Kasumi-1 (cell line): ENCODE data around the gene GRAP.
"Not testable (repeated sequence)": the region's sequence is repeated elsewhere in the genome, so short reads cannot be mapped to it uniquely, and the experiment has no call there.

Experiments used
- DNase-seq, 2 experiments: peaks; one replicate each; lab custom pipeline; 2025; lab: John Stamatoyannopoulos, UW

Gene GRAP

GRCh38 chr17:19046782-19047375, at the start of gene GRAP:
Gene GRAP (minus strand): TSS chr17:19046957. CDS start chr17:19046926, 31 bp downstream.
- DNase-seq: not testable (repeated sequence)

GRCh38 chr17:19093684-19094438, 47.1 kb upstream of the GRAP start:
- not testable (repeated sequence) for DNase-seq

- not testable (repeated sequence) for DNase-seq
These were observed 46.3 kb upstream of the GRAP start for GRCh38 chr17:19092737-19093683.

DNA sequence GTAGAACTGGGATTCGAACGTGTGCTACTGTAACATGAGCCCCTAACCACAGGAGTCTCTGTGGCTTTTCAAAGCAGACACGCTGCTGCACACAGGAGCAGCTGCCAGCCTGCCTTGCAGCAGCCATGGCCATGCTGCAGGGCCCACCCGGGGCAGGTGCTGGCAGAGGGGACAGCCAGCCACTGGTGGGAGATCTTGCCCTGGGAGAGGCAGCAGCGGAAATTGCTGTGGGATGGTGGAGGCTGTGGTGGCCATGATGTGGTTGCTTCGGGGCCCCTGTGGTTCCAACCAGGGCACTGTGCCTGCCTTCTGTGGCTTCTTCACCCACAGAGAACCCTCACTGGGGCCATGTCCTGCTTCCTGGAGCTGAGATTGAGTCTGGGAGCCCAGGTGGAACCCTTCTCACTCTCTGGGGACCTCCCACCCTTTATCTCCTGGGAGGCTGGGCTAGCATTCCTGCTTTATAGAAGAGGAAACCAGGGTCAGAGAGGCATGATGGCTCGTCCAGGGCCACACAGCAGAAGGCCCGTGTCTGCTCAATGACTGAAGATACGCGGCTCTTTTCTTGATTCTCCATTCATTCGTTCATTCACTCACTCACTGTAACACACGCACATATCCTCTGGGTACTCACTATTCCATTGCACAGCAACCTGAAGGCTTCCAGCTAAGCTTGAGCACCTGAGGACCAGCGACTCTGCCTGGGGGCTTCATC, 43.5 kb upstream of the GRAP start:
- not testable (repeated sequence) for DNase-seq

DNA sequence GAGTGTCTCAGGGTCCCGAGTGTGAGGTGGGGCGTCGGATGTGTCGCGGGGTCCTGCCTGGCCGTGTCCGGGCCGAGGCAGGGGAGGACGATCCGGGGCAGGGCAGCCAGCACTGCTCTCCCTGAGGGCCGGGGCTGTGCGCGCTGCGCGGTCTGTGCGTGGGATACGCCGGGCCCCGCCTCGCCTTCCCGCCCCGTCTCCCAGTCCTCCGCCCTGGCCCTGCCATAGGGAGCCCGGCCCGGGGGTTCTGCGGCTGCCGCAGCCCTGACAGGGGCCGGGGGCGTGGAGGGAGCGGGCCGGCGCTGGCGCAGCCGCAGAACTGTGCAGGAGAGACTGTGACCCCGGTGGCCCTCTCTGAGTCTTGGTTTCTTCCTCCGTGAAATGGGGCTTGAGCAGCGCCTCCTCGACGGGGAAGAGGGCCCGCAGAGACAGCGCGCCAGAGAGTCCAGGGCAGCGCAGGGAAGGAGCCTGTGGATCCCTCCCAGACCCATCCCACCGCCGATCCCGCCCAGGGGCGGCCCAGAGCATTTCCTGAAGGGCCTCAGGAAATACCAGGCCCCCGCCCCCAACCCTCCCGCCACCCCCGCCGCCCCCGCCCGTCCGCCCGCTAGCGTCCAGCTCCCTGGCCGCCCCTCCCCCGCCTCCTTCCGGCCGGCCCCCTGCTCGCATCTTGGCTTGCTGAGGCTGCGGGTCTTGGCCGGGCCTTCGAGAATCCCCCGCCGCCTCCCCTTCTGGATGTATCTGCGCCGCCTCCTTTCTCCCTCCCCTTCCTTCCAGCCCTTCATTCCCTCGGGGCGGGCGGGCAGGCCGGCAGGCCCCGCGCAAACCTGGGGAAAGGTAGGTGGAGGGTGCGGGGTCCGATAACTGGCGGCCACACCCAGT, 42.3 kb upstream of the GRAP start:
- not testable (repeated sequence) for DNase-seq

DNA sequence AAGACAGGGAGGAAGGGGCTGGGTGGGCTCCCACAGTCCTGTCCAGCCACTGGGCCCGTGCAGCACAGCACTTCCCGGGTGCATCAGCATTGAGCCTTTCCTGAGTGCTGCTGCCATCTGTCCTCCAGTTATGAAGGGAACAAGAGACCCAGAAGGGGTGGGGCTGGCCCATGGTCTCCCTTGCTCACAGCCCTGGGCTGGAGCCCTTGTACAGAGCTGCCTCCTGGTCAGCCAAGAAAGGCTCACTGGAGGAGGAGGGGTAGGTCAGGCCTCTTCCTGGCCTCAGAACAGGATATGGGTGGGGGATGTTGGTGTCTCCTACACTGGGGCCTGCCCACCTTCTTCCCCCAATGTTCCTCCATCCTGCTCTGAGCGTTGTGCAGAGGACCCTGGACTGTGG, 30.6 kb upstream of the GRAP start:
- not testable (repeated sequence) for DNase-seq

GRCh38 chr17:19076398-19077192, 29.8 kb upstream of the GRAP start:
- DNase-seq: not testable (repeated sequence)

- DNase-seq: not testable (repeated sequence)
These were observed 23.8 kb upstream of the GRAP start for GRCh38 chr17:19070318-19071168.

DNA sequence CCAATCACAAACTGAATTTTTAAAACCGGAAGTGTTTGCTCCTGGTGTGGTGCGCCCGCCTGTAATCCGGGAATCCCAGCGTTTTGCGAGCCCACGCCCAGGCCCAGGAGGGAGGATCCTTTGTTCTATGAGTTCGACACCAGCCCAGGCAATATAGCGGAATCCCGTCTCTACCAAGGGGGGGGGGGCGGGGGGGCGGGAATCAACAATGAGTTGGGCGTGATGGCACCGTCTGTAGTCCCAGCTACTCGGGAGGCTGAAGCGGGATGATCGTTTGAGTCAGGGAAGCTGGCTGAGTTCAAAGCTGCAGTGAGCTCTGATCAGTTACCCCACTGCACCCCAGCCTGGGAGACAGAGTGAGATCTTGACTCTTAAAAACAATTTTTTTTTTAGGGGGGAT, 17.6 kb upstream of the GRAP start:
- not testable (repeated sequence) for DNase-seq

DNA sequence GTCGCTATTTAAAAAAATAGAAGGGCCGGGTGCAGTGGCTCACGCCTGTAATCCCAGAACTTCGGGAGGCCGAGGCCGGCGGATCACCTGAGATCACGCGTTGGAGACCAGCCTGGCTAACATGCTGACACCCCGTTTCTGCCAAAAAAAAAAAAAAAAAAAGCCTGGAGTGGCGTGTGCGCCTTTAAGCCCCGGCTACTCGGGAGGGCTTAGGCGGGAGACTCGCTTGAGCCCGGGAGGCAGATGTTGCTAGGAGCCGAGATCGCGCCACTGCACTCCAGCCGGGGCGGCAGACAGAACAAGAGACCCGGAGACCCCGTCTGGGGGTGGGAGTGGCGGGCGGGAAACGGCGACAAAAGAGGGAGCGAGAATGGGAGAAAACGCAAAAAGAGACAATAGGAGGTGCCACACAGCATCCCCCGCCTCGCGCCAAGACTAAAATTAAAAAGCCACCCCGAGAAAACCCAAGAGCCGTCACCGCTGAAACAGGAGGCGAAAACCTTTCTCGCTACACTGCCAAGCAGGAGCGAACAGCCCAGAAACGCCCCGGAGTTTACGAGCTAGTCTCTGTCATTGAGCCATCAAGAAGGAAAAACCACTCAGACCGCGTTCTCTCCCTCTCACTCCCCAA, 16.7 kb upstream of the GRAP start:
- DNase-seq: not testable (repeated sequence)

DNA sequence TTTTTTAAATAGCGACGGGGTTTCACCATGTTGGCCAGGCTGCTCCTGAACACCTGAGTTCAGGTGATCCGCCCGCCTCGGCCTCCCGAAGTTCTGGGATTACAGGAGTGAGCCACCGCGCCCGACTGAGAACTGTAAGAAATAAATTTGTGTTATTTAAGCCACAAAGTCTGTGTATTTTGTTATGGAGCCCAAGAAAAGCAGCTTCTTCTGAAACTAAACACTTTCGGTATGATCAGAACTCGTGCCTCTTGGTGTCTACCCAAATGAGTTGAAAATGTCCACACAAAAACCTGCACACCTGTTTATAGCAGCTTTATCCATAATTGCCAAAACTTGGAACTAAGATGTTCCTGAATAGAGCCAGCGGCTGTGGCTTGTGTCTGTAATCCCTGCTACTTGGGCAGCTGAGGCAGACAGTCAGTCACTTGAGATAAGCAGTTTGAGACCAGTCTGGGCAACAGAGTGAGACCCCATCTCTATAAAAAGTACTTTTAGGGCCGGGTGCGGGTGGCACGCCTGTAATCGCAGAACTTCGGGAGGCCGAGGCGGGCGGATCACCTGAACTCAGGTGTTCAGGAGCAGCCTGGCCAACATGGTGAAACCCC, 16.1 kb upstream of the GRAP start:
- DNase-seq: not testable (repeated sequence)

GRCh38 chr17:19062009-19062717, 15.4 kb upstream of the GRAP start:
- not testable (repeated sequence) for DNase-seq

- DNase-seq: not testable (repeated sequence)
These were observed 8.7 kb upstream of the GRAP start for GRCh38 chr17:19055447-19055846.

DNA sequence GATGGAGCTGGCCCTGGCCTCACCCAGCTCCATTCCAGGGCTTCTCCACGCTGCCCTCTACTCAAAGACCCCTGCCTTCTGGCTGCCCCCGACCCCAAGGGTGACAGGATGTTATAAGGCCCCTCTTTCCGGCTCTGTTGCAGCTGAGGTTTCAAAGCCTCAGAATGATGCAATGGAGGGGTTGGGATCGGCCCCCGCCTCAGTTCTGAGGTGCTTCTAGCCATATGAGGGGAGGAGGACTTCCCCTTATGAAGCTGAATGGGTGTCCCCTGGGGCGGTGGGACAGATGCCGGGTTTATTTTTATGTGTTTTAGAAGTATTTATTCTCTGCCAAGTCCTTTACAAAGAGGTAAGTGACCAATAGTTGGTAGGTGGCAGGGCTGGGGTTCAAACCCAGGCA, 2.1 kb upstream of the GRAP start:
- DNase-seq: not testable (repeated sequence)

DNA sequence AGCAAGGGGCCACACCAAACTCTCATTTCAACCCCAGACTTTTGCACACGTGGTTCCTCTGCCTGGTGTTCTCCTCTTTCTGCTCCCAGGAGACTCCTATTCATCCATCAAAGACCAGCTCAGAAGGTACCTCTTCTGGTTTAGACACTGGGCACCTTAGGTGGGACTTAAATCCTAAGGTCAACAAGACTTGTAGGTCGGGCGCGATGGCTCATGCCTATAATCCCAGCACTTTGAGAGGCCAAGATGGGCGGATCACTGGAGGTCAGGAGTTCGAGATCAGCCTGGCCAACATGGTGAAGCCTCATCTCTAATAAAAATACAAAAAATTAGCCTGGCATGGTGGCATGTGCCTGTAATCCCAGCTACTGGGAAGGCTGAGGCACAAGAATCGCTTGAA, 753 bp upstream of the GRAP start:
- not testable (repeated sequence) for DNase-seq

DNA sequence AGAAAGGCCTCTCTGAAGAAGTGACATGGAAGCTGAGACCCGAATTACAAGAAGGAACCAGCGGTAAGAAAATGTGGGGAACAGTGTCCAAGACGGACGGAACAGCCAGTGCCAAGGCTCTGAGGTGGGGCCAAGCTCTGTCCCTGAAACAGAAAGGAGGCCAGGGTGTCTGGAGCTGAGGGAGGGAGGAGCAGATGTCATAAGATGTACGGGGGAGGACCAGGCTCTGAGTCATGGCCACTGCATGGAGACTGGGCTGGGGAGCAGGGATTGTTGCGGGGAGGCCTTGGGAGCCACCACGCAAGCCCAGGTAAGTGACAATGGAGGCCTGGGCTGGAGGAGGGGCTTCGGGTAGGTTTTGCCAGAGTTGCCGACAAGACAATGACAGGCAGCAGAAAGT, 2.1 kb downstream of the GRAP start:
- not testable (repeated sequence) for DNase-seq

GRCh38 chr17:19043032-19043431, 3.7 kb downstream of the GRAP start:
- DNase-seq: not testable (repeated sequence)
